ENCODE data around the gene COMMD9. TPM values are rescaled to one million over a fixed set of nuclear protein-coding genes. Genes with fewer than 3 reads are reported as not detected.
"Not testable (repeated sequence)": the region's sequence is repeated elsewhere in the genome, so short reads cannot be mapped to it uniquely, and the experiment has no call there.

The COMMD9 gene
- total RNA-seq, 6 donors from 2014 or later: 23.1 to 84.3 (median 49.9) TPM

DNA sequence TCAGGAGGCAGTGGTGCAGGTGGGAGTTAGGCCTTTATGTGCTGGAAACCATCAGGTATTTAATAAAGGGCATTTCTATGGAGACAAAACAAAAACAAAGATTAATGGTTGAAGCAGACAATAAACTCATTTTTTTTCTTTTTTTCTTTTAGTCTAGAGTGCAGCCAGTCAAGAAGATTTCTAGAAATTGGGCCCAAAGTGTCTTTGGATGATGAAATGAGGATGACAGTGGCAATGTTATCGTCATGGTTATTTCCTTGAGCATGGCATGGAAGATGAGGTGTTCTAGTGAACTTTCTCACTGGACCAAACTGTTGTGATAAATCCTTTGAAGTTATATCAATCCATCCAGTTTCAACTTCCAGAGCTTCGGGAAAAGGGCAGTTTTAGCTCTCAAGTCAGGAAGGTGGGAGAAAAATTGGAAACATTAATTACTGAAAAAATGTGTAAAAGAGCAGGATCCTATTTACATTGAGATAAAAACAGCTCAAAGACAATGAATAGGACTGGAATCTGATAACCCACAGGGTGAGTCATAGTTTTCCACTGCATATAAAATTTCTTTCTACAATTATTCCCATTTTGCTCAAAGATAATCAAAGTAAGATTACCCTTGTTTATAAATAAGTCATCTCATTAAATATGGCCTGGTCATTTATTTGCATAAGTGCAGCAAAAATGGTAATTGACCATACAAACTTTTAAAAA lies 39.9 kb upstream of the COMMD9 start:
- TF ChIP-seq, protein P1, sequence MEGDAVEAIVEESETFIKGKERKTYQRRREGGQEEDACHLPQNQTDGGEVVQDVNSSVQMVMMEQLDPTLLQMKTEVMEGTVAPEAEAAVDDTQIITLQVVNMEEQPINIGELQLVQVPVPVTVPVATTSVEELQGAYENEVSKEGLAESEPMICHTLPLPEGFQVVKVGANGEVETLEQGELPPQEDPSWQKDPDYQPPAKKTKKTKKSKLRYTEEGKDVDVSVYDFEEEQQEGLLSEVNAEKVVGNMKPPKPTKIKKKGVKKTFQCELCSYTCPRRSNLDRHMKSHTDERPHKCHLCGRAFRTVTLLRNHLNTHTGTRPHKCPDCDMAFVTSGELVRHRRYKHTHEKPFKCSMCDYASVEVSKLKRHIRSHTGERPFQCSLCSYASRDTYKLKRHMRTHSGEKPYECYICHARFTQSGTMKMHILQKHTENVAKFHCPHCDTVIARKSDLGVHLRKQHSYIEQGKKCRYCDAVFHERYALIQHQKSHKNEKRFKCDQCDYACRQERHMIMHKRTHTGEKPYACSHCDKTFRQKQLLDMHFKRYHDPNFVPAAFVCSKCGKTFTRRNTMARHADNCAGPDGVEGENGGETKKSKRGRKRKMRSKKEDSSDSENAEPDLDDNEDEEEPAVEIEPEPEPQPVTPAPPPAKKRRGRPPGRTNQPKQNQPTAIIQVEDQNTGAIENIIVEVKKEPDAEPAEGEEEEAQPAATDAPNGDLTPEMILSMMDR (IDR thresholded peaks at IDR 0.05): no peak
- TF ChIP-seq POLR2A (IDR thresholded peaks at IDR 0.05) (no peak), EP300 (IDR thresholded peaks at IDR 0.05) (no peak), POLR2AphosphoS5 (IDR thresholded peaks at IDR 0.05) (no peak)
- H3K4me3 ChIP-seq: no peak overlapping the region
- WGBS, 2 donors: 89 to 92% methylated on average over 2 of the region's 2 CpGs
- no peak overlapping the region for H3K27ac ChIP-seq
- H3K36me3 ChIP-seq: no peaks in the 10 kb centered on the region
- H3K9me3 ChIP-seq: no peaks in the 10 kb centered on the region
- no peak for DNase-seq
- H3K27me3 ChIP-seq: no peaks in the 10 kb centered on the region
- no peaks in the 10 kb centered on the region for H3K4me1 ChIP-seq
- no peak for ATAC-seq (ENCODE audit: low FRiP score in 2 of 2)

DNA sequence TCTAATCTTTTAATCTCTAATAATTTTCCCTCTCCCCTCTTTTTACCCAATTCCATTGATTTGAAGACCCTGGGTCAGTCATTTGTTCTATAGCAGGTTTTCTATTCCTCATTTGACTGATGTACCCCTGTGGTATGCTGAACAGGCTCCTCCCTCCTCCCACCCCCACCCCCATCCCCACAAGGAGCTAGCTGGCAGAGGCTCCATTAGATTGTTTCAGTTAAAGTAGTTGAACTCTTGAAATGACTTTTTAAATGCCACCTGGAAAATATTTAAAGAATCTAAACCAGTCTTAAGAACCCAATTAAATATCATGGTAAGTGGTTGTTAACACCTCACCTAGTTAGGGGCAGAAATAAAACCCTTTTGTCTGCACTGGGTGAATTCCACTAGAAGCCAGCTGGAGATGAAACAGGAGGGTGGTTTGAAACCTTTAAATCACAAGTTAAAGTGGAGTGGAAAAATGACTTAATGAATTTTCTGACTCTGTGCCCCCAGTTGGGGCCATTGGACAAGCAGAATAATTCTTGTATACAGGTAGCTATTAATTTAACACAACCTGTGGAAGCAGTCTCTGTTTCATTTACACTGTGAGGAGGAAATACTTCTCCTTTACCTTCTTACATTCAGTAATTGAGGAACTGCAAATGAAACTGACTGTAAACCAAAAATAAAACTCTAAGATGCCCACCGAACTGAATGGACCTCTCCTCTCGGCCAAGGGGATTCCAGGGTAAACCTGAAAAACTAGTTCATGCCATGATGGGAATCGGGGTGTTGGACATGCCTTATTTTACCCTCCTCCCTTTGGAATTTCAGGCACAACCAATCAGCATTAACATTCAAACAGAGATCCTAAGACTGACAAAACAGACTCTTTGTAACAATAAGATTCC lies 37.5 kb upstream of the COMMD9 start:
- Histone ChIP-seq H3K36me3 (no peaks in the 10 kb centered on the region), H3K9me3 (no peaks in the 10 kb centered on the region), H3K27ac (no peak overlapping the region), H3K4me1 (no peaks in the 10 kb centered on the region), H3K4me3 (no peak overlapping the region), H3K27me3 (no peaks in the 10 kb centered on the region)
- TF ChIP-seq POLR2A (IDR thresholded peaks at IDR 0.05) (no peak), EP300 (IDR thresholded peaks at IDR 0.05) (no peak), POLR2AphosphoS5 (IDR thresholded peaks at IDR 0.05) (no peak)
- TF ChIP-seq, protein P1 (IDR thresholded peaks at IDR 0.05): no peak
- no peak for DNase-seq
- WGBS, 2 donors: 56 to 63% methylated on average over 3 of the region's 3 CpGs
- no peak for ATAC-seq (ENCODE audit: low FRiP score in 2 of 2)

- H3K27ac ChIP-seq; DNase-seq; H3K36me3 ChIP-seq; H3K27me3 ChIP-seq; H3K9me3 ChIP-seq; H3K4me1 ChIP-seq; ATAC-seq (ENCODE audit: low FRiP score in 2 of 2); H3K4me3 ChIP-seq: not testable (repeated sequence)
- 90 to 93% methylated on average over 5 of the region's 5 CpGs for WGBS, 2 donors
Measured at GRCh38 chr11:36325403-36325802, 36.2 kb upstream of the COMMD9 start.

DNA sequence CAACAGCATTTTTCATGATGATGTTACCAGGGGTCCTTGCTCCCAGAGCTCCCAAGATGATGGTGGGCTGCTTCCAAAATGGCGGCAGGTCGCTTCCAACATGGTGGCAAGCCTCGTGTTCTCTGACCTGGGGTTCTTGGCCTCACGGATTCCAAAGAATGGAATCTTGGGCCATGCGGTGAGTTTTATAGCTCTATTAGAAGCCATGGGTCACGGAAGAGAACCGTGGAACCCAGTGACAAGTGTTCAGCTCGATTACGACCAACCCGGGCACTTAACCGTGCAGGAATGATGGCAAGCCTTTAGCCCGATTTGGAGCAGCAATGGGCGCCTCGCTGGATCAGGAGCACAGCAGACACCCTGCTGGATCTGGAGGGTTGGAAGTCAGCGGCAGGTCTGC lies 35.7 kb upstream of the COMMD9 start:
- not testable (repeated sequence) for H3K36me3 ChIP-seq; ATAC-seq (ENCODE audit: low FRiP score in 2 of 2); H3K4me3 ChIP-seq; H3K9me3 ChIP-seq; H3K4me1 ChIP-seq; H3K27me3 ChIP-seq; H3K27ac ChIP-seq
- DNase-seq: peak in 1 of 2 donors; percentile 38
- WGBS, 2 donors: 94% methylated on average over 14 to 15 of the region's 15 CpGs

DNA sequence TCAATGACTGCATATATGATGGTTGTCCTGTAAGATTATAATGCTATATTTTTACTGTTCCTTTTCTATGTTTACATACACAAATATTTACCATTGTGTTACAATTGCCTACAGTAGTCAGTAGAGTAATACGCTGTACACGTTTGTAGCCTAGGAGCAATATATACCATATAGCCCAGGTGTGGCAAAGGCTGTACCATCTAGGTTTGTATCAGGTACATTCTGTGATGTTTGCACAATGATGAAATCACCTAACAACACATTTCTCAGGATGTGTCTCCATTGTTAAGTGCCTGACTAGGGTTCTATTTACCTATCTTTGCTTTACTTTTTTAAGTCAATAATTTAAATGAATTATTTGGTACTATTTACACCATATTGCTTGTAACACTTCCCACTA lies 28.8 kb upstream of the COMMD9 start:
- WGBS, 2 donors: 32 to 59% methylated on average over 2 of the region's 2 CpGs

More for the DNA sequence above, 28.8 kb upstream of the COMMD9 start:
- ATAC-seq (ENCODE audit: low FRiP score in 2 of 2): no peak
- H3K36me3 ChIP-seq: no peaks in the 10 kb centered on the region
- H3K27me3 ChIP-seq: no peaks in the 10 kb centered on the region
- no peak overlapping the region for H3K4me3 ChIP-seq
- H3K9me3 ChIP-seq: no peaks in the 10 kb centered on the region
- no peak for DNase-seq
- H3K27ac ChIP-seq: no peak overlapping the region
- TF ChIP-seq EP300 (IDR thresholded peaks at IDR 0.05): no peak
- no peak for TF ChIP-seq POLR2A (IDR thresholded peaks at IDR 0.05)
- TF ChIP-seq, protein P1 (IDR thresholded peaks at IDR 0.05): no peak
- no peak for TF ChIP-seq POLR2AphosphoS5 (IDR thresholded peaks at IDR 0.05)
- H3K4me1 ChIP-seq: no peaks in the 10 kb centered on the region

Measured in upper lobe of left lung (tissue), 6 donors.